K562 (cell line): ENCODE results near the gene FAM83E. TPM values are rescaled to one million over a fixed set of nuclear protein-coding genes. Genes with fewer than 3 reads are reported as not detected.

Experiments
- CHD1 ChIP-seq: fragments of 200-600 bp; sonication (generic); IDR thresholded peaks from one replicate; pipeline ENCODE4 v1.6.1; 2012; ENCODE audit warnings: mild to moderate bottlenecking, moderate library complexity, low read length, inconsistent platforms
- CXXC5 ChIP-seq: fragments of 250-450 bp; sonication (Bioruptor Pico); IDR thresholded peaks from 2 replicates; pipeline ENCODE4 v1.8.0; 2022; ENCODE audit warnings: inconsistent platforms, mild to moderate bottlenecking, moderate library complexity
- ELF4 ChIP-seq: fragments of 450-650 bp; formaldehyde crosslinking; IDR thresholded peaks from 2 replicates; pipeline ENCODE4 v1.4.0; 2022; ENCODE audit warnings: missing genetic modification characterization
- FOXJ2 ChIP-seq: fragments of 200-800 bp; sonication (Bioruptor generic); IDR thresholded peaks from 2 replicates; pipeline ENCODE4 v1.6.1; 2016; ENCODE audit warnings: missing genetic modification characterization, missing compliant biosample characterization
- FOXK2 ChIP-seq, 2 experiments: fragments of 450-650 bp; IDR thresholded peaks in 1 of 2; conservative IDR thresholded peaks in 1 of 2; 2 replicates each; pipeline ENCODE4 v1.6.1; 2016; ENCODE audit warnings: low read depth in 2 of 2, mild to moderate bottlenecking in 1 of 2
- GATAD2A ChIP-seq: fragments of 450-650 bp; IDR thresholded peaks from 2 replicates; pipeline ENCODE4 v1.6.1; 2017
- HDAC1 ChIP-seq, 2 experiments: fragments of 450-650 bp; IDR thresholded peaks; 2 replicates each; pipeline ENCODE4 v1.6.1; 2016 to 2017; ENCODE audit warnings: inconsistent platforms in 1 of 2, mild to moderate bottlenecking in 1 of 2, moderate library complexity in 1 of 2
- HMGN3 ChIP-seq: IDR thresholded peaks from 2 replicates; pipeline ENCODE4 v1.6.1; 2011; ENCODE audit warnings: borderline replicate concordance, low read depth, mild to moderate bottlenecking, mixed read lengths, low read length; ENCODE audit not compliant: insufficient read length; ENCODE audit errors: extremely low read depth
- ID3 ChIP-seq, 2 experiments: fragments of 250-450 bp in 1 of 2; fragments of 450-650 bp in 1 of 2; sonication (Bioruptor Pico) in 1 of 2; IDR thresholded peaks; 2 replicates each; pipeline versions ENCODE4 v1.6.1 to v1.8.0; 2016 to 2021; ENCODE audit warnings: mild to moderate bottlenecking in 2 of 2, moderate library complexity in 2 of 2, missing compliant biosample characterization in 1 of 2, missing genetic modification characterization in 1 of 2
- MCM2 ChIP-seq: fragments of 450-650 bp; IDR thresholded peaks from 2 replicates; pipeline ENCODE4 v1.6.1; 2017; ENCODE audit warnings: low read depth, mild to moderate bottlenecking
- NFIC ChIP-seq: fragments of 450-650 bp; IDR thresholded peaks from 2 replicates; pipeline ENCODE4 v1.6.1; 2017; ENCODE audit warnings: mild to moderate bottlenecking, inconsistent platforms
- NR2C2 ChIP-seq, 2 experiments: fragments of 200-800 bp in 1 of 2; sonication (Bioruptor generic) in 1 of 2; sonication (generic) in 1 of 2; formaldehyde crosslinking in 1 of 2; IDR thresholded peaks; 2 replicates each; pipeline versions ENCODE4 v1.6.1 to v1.8.0; 2016 to 2022; ENCODE audit warnings: mild to moderate bottlenecking in 1 of 2, missing compliant biosample characterization in 1 of 2, missing genetic modification characterization in 1 of 2, missing genetic modification reagents in 1 of 2
- RAD21 ChIP-seq, 2 experiments: fragments of 250-450 bp in 1 of 2; fragments of 450-650 bp in 1 of 2; sonication (Bioruptor Pico) in 1 of 2; formaldehyde crosslinking in 1 of 2; IDR thresholded peaks in 1 of 2; conservative IDR thresholded peaks in 1 of 2; 2 replicates each; pipeline versions ENCODE4 v1.4.0 to v1.8.0; 2020 to 2022; ENCODE audit warnings: mild to moderate bottlenecking in 2 of 2, moderate library complexity in 1 of 2
- SRSF9 ChIP-seq: fragments of 200-400 bp; formaldehyde crosslinking; IDR thresholded peaks from 2 replicates; pipeline ENCODE4 v1.6.1; 2017; ENCODE audit warnings: low read depth, low read length, borderline replicate concordance
- STAG1 ChIP-seq: sonication (generic); formaldehyde crosslinking; IDR thresholded peaks from 2 replicates; pipeline ENCODE4 v1.5.0; 2020; ENCODE audit warnings: missing genetic modification reagents, borderline replicate concordance
- THRAP3 ChIP-seq: fragments of 450-650 bp; IDR thresholded peaks from 2 replicates; pipeline ENCODE4 v1.6.1; 2016; ENCODE audit warnings: mild to moderate bottlenecking, inconsistent platforms, borderline replicate concordance
- VEZF1 ChIP-seq: fragments of 200-800 bp; sonication (Bioruptor generic); IDR thresholded peaks from 2 replicates; pipeline ENCODE4 v1.6.1; 2017; ENCODE audit warnings: missing genetic modification characterization, missing compliant biosample characterization
- XRCC4 ChIP-seq: IDR thresholded peaks from one replicate; pipeline ENCODE4 v1.6.1; 2011; ENCODE audit not compliant: insufficient read depth, insufficient read length; ENCODE audit errors: extremely low read depth
- ZBTB33 ChIP-seq: sonication (generic); formaldehyde crosslinking; IDR thresholded peaks from 2 replicates; pipeline ENCODE4 v1.8.1; 2023; ENCODE audit warnings: mild to moderate bottlenecking, missing genetic modification reagents
- ZBTB34 ChIP-seq: fragments of 250-450 bp; sonication (Bioruptor Pico); IDR thresholded peaks from 2 replicates; pipeline ENCODE4 v1.8.0; 2021; ENCODE audit warnings: mild to moderate bottlenecking, moderate library complexity
- ZC3H11A ChIP-seq: IDR thresholded peaks from 2 replicates; pipeline ENCODE4 v1.6.1; 2012; ENCODE audit warnings: low read depth, low read length, improper control_type of control experiment
- ZNF507 ChIP-seq: conservative IDR thresholded peaks from 2 replicates; pipeline ENCODE4 v1.6.1; 2017; ENCODE audit warnings: missing genetic modification characterization, missing compliant biosample characterization
- polyA plus RNA-seq, 8 experiments: library from polyadenylated mRNA; depleted of rRNA in 4 of 8; stranded (reverse) in 5 of 8; unstranded in 3 of 8; fragments of >200 nt; fragmentation: Nextera tagmentation in 2 of 8; fragmentation: Illumina TruSeq in 1 of 8; extraction: Ambion mirVana in 2 of 8; extraction: Trizol in 1 of 8; gene quantifications; 2 replicates each; pipeline versions ENCODE4 v1.2.1 to v1.2.3, GENCODE V29; 2011 to 2014; ENCODE audit warnings: inconsistent platforms in 1 of 8, missing spikeins in 1 of 8
- total RNA-seq, 7 experiments: library from RNA; depleted of rRNA in 6 of 7; stranded (reverse); fragments of >200 nt in 6 of 7; fragmentation: Illumina TruSeq in 2 of 7; extraction: Trizol in 2 of 7; gene quantifications; 2 replicates each; pipeline versions ENCODE4 v1.2.1 to v1.2.3, GENCODE V29; 2011 to 2021; ENCODE audit warnings: low replicate concordance in 1 of 7

Gene FAM83E
- total and polyA plus RNA-seq, 9 of the 15 experiments (the other 6 are each of a cell fraction or from before 2014, with no cell fraction given) = 0.15 to 0.87 (median 0.29) TPM; not detected in 4

GRCh38 chr19:48646001-48646721 lies 31.3 kb upstream of the FAM83E start, which contains the start of gene CA11 (continued):
- peak; percentile 99 for TF ChIP-seq VEZF1
- TF ChIP-seq ZNF507 (tag) = no peak
- TF ChIP-seq XRCC4 = no peak
- peak; percentile 3 to 94; a peak in 2 of 4 replicates for TF ChIP-seq HDAC1 (IDR thresholded peaks at IDR 0.05)
- TF ChIP-seq ZBTB34 (CRISPR knock-in tag) = no peak
- TF ChIP-seq STAG1 (CRISPR knock-in tag) = peak; percentile 54; the same call in 1 of the 2 replicates
- TF ChIP-seq HMGN3 = peak; percentile 36
- TF ChIP-seq CHD1 = no peak
- TF ChIP-seq ZBTB33 (CRISPR knock-in tag) = 0 out of 2 replicates have a peak, but pooled peaks have one; percentile 26
- 0 out of 2 replicates have a peak, but pooled peaks have one; percentile 32 for TF ChIP-seq THRAP3
- peak; percentile 44; the same call in 1 of the 2 replicates for TF ChIP-seq FOXJ2 (tag)
- TF ChIP-seq FOXK2 (conservative IDR thresholded peaks at IDR 0.05 in 1 of 2, IDR thresholded peaks at IDR 0.05 in 1 of 2; ENCODE audit: low read depth in 2 of 2) = peak; percentile 45 to 59; a peak in 3 of 4 replicates
- TF ChIP-seq ZC3H11A = no peak
- TF ChIP-seq RAD21 (CRISPR knock-in tag; conservative IDR thresholded peaks at IDR 0.05 in 1 of 2, IDR thresholded peaks at IDR 0.05 in 1 of 2) = peak; percentile 89 to 95
- TF ChIP-seq ELF4 (CRISPR knock-in tag) = no peak
- peak; percentile 53 for TF ChIP-seq GATAD2A
- no peak for TF ChIP-seq MCM2
- no peak for TF ChIP-seq SRSF9
- no peak for TF ChIP-seq ID3 (CRISPR knock-in tag; IDR thresholded peaks at IDR 0.05)
- no peak for TF ChIP-seq ID3 (tag; IDR thresholded peaks at IDR 0.05)
- TF ChIP-seq NFIC = peak; percentile 31; the same call in 1 of the 2 replicates
- TF ChIP-seq CXXC5 = peak; percentile 41
- no peak for TF ChIP-seq NR2C2 (CRISPR knock-in tag; IDR thresholded peaks at IDR 0.05)
- TF ChIP-seq NR2C2 (tag; IDR thresholded peaks at IDR 0.05) = no peak
